Measurements from ENCODE around the gene SLC35A4.

- no peak for TF ChIP-seq EP300 (IDR thresholded peaks at IDR 0.05; ENCODE audit: borderline replicate concordance in 1 of 2, low read depth in 2 of 2, low read length in 2 of 2)
- no peak for TF ChIP-seq POLR2A (IDR thresholded peaks at IDR 0.05; ENCODE audit: control extremely low read depth in 1 of 2, low read depth in 2 of 2, low read length in 2 of 2)
- TF ChIP-seq POLR2AphosphoS5 (IDR thresholded peaks at IDR 0.05; ENCODE audit: low read depth, low read length), result no peak
- TF ChIP-seq JUN (IDR thresholded peaks at IDR 0.05; ENCODE audit: low read depth, low read length), result no peak
- TF ChIP-seq PHF8 (conservative IDR thresholded peaks at IDR 0.05; ENCODE audit: low read depth, low read length), result no peak
- TF ChIP-seq SIX5 (IDR thresholded peaks at IDR 0.05; ENCODE audit: low read depth, low read length), result no peak
- TF ChIP-seq, protein P1, sequence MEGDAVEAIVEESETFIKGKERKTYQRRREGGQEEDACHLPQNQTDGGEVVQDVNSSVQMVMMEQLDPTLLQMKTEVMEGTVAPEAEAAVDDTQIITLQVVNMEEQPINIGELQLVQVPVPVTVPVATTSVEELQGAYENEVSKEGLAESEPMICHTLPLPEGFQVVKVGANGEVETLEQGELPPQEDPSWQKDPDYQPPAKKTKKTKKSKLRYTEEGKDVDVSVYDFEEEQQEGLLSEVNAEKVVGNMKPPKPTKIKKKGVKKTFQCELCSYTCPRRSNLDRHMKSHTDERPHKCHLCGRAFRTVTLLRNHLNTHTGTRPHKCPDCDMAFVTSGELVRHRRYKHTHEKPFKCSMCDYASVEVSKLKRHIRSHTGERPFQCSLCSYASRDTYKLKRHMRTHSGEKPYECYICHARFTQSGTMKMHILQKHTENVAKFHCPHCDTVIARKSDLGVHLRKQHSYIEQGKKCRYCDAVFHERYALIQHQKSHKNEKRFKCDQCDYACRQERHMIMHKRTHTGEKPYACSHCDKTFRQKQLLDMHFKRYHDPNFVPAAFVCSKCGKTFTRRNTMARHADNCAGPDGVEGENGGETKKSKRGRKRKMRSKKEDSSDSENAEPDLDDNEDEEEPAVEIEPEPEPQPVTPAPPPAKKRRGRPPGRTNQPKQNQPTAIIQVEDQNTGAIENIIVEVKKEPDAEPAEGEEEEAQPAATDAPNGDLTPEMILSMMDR (IDR thresholded peaks at IDR 0.05; ENCODE audit: control extremely low read depth in 1 of 3, insufficient read depth in 1 of 3, low read depth in 1 of 3, low read length in 3 of 3), result no peak
Observed at GRCh38 chr5:140603734-140604133, 39.1 kb downstream of the SLC35A4 start.
